Measurements from ENCODE around the gene FHOD3.

DNA sequence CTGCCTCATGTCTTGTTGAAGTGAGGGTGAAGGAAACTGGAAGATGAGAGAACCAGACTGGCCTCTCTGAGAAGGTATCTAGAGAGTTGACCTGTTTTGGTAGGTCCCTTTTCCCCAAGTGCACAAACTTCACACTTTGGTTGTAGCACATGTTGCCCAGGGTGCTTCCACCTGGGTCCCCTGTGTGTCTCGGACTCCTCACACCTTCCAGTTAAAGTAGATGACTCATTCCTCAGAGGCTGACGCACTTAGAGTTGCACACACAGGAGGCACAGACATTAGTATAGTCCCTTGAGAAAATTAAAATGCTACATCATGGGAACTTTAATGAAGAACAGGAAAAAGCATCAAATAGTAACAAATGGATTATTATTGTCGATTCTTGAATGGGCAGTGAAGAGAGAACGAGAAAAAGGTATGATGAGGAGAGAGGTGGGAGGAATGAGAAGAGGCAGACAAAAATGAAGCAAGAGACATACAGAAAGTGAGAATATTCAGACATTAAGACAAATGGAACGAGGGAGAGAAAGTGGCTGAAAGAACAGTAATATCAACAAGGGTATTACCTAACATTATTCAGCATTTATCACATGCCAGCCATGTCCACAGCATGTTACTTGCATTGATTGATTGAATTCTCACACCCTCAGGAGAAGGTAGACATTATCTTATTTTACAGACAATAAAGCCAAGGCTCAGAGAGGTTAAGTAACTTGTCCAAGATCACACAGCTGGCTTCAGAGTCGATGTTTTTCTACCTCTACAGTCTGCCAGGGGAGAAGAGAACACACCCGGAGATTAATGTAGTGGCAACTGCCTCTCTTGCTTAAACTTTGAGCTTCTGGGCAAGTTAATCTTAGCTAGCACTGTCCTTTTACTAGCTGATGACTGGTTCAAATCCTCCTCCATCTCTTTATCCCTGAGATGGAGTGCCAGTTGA lies 68.6 kb downstream of the FHOD3 start:
- TF ChIP-seq, protein P1, sequence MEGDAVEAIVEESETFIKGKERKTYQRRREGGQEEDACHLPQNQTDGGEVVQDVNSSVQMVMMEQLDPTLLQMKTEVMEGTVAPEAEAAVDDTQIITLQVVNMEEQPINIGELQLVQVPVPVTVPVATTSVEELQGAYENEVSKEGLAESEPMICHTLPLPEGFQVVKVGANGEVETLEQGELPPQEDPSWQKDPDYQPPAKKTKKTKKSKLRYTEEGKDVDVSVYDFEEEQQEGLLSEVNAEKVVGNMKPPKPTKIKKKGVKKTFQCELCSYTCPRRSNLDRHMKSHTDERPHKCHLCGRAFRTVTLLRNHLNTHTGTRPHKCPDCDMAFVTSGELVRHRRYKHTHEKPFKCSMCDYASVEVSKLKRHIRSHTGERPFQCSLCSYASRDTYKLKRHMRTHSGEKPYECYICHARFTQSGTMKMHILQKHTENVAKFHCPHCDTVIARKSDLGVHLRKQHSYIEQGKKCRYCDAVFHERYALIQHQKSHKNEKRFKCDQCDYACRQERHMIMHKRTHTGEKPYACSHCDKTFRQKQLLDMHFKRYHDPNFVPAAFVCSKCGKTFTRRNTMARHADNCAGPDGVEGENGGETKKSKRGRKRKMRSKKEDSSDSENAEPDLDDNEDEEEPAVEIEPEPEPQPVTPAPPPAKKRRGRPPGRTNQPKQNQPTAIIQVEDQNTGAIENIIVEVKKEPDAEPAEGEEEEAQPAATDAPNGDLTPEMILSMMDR (conservative IDR thresholded peaks at IDR 0.05), result no peak
- no peak for TF ChIP-seq EZH2 (IDR thresholded peaks at IDR 0.05; ENCODE audit: low read depth)

All from PC-9 (cell line).